HEK293T (cell line): Measurements from ENCODE around the gene CDH1.

Source experiments
- ARNT ChIP-seq: fragments of 450-650 bp; IDR thresholded peaks from 2 replicates; pipeline ENCODE4 v1.6.1; 2017; ENCODE audit warnings: mild to moderate bottlenecking
- FOXM1 ChIP-seq: fragments of 450-650 bp; IDR thresholded peaks from 2 replicates; pipeline ENCODE4 v1.6.1; 2017; ENCODE audit warnings: mild to moderate bottlenecking, borderline replicate concordance
- HDGF ChIP-seq: fragments of 450-650 bp; IDR thresholded peaks from 2 replicates; pipeline ENCODE4 v1.6.1; 2017; ENCODE audit warnings: antibody characterized with exemption, borderline replicate concordance
- ZNF384 ChIP-seq: fragments of 450-650 bp; IDR thresholded peaks from 2 replicates; pipeline ENCODE4 v1.6.1; 2016

DNA sequence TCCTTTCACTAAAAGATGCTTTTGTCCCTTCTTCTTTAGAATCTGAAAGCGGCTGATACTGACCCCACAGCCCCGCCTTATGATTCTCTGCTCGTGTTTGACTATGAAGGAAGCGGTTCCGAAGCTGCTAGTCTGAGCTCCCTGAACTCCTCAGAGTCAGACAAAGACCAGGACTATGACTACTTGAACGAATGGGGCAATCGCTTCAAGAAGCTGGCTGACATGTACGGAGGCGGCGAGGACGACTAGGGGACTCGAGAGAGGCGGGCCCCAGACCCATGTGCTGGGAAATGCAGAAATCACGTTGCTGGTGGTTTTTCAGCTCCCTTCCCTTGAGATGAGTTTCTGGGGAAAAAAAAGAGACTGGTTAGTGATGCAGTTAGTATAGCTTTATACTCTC, 96.2 kb downstream of the CDH1 start:
- TF ChIP-seq HDGF, result no peak
- no peak for TF ChIP-seq FOXM1
- no peak for TF ChIP-seq ZNF384
- no peak for TF ChIP-seq ARNT
